T-cell (primary cell): ENCODE data around the gene AMER1. TPM values are rescaled to one million over a fixed set of nuclear protein-coding genes. Genes with fewer than 3 reads are reported as not detected.

Source experiments
- ATAC-seq, 4 experiments: fragments of 200-7000 bp in 3 of 4; fragments of 150-1000 bp in 1 of 4; cut with Tn5 transposase; replicated peaks in 1 of 4; 1 replicate in 3 of 4; 2 replicates in 1 of 4; pipeline ENCODE4 v1.10.0; 2021; ENCODE audit warnings: moderate library complexity in 3 of 4, mild to moderate bottlenecking in 2 of 4, moderate number of reproducible peaks in 1 of 4
- CTCF ChIA-PET, 2 donors: fragments of 300-600 bp; sonication (Branson Sonifier 250); formaldehyde crosslinking; loops; one replicate each; lab custom pipeline; 2022; ENCODE audit warnings: antibody characterized with exemption in 2 of 2; lab: Charles Lee
- POLR2A ChIA-PET, 2 donors: fragments of 300-600 bp; sonication (Branson Sonifier 250); formaldehyde crosslinking; loops; one replicate each; lab custom pipeline; 2022; ENCODE audit warnings: antibody characterized with exemption in 2 of 2; lab: Charles Lee
- DNase-seq, 35 experiments: peaks; one replicate each; pipeline versions ENCODE4 v3.0.0 to v3.0.0-alpha.2; 2013 to 2023
- H3K27ac ChIP-seq: one replicate; pipeline ENCODE4 v1.5.1; 2013; ENCODE audit warnings: low read length
- H3K27me3 ChIP-seq, 2 experiments: replicated peaks in 1 of 2; 1 replicate in 1 of 2; 2 replicates in 1 of 2; pipeline versions ENCODE4 v1.6.1 to v1.7.0; 2013; ENCODE audit warnings: low read length in 1 of 2, mixed read lengths in 1 of 2; ENCODE audit not compliant: control insufficient read depth in 2 of 2, insufficient read depth in 2 of 2; ENCODE audit errors: extremely low read depth in 1 of 2
- H3K36me3 ChIP-seq, 2 donors: 1 replicate in 1 of 2; 2 replicates in 1 of 2; pipeline versions ENCODE4 v1.6.1 to v1.7.0; 2013; ENCODE audit warnings: low read length in 1 of 2; ENCODE audit not compliant: control insufficient read depth in 2 of 2, insufficient read depth in 1 of 2; ENCODE audit errors: extremely low read depth in 1 of 2
- H3K4me1 ChIP-seq, 2 experiments: 1 replicate in 1 of 2; 2 replicates in 1 of 2; pipeline versions ENCODE4 v1.6.1 to v1.7.0; 2013; ENCODE audit warnings: low read length in 2 of 2, mixed read lengths in 1 of 2; ENCODE audit not compliant: insufficient read depth in 2 of 2, control insufficient read depth in 1 of 2; ENCODE audit errors: extremely low read depth in 1 of 2
- H3K4me3 ChIP-seq, 2 donors: 1 replicate in 1 of 2; 2 replicates in 1 of 2; pipeline versions ENCODE4 v1.5.1 to v1.7.0; 2013; ENCODE audit warnings: mild to moderate bottlenecking in 2 of 2, low read length in 1 of 2, moderate library complexity in 1 of 2; ENCODE audit not compliant: control insufficient read depth in 1 of 2; ENCODE audit errors: extremely low read depth in 1 of 2
- H3K9me3 ChIP-seq: 2 replicates; pipeline ENCODE4 v1.7.0; 2013
- H3K27ac Mint-ChIP-seq, 2 donors: one replicate each; pipeline ENCODE4 v1.8.0; 2020 to 2021; ENCODE audit warnings: mild to moderate bottlenecking in 2 of 2, mixed read lengths in 2 of 2
- H3K27me3 Mint-ChIP-seq, 2 donors: one replicate each; pipeline ENCODE4 v1.8.0; 2021 to 2022; ENCODE audit warnings: mixed read lengths in 2 of 2
- H3K36me3 Mint-ChIP-seq: one replicate; pipeline ENCODE4 v1.8.0; 2021; ENCODE audit warnings: mixed read lengths
- H3K4me1 Mint-ChIP-seq, 3 donors: one replicate each; pipeline ENCODE4 v1.8.0; 2020 to 2022; ENCODE audit warnings: mixed read lengths in 3 of 3, mild to moderate bottlenecking in 1 of 3
- H3K4me3 Mint-ChIP-seq, 3 donors: one replicate each; pipeline ENCODE4 v1.8.0; 2020 to 2022; ENCODE audit warnings: mild to moderate bottlenecking in 3 of 3, mixed read lengths in 3 of 3, moderate library complexity in 3 of 3
- H3K9me3 Mint-ChIP-seq, 3 donors: one replicate each; pipeline ENCODE4 v1.8.0; 2020 to 2022; ENCODE audit warnings: mixed read lengths in 3 of 3
- WGBS: methylation state at CpG from one replicate; pipeline ENCODE4 v1.1.5; 2013; ENCODE audit warnings: missing lambda C conversion rate; ENCODE audit not compliant: insufficient coverage; 5-methylcytosine and 5-hydroxymethylcytosine counted together
- total RNA-seq, 35 experiments: library from RNA in 6 of 35; stranded (reverse) in 6 of 35; fragments of 120-200 nt in 1 of 35; gene quantifications; one replicate each; pipeline versions ENCODE4 v1.2.1 to v1.2.4 and lab custom pipeline; 2013 to 2026

AMER1 gene
- total RNA-seq, 5 donors from 2014 or later (not counting 1 experiment from before 2014, with no cell fraction given), result 3.6 to 5.7 (median 4.9) TPM

DNA sequence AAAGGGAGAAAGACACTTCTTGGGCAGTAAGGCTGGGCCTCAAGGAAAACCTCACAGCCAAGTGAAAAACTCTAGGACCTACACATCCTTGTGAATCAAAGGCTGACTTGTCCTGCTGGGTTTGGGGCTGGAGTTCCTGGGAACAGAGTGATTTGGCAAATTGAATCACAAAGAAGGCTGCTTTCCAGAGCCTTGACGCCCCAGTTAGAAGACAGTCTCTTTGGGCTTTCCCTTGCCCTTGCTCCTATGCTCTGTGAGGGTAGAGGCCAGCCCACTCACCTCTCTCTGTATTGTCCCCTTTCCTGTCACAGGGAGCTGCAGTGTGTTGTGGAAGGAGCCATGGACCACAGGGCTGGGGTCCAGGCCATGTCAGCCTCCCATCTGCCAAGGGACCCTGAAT is 9.6 kb downstream of the AMER1 start:
- no peak for DNase-seq
- Mint-ChIP-seq H3K4me3 (no peak overlapping the region), H3K36me3 (peaks cover 26% of the 10 kb centered on the region), H3K9me3 (no peaks in the 10 kb centered on the region), H3K27me3 (no peaks in the 10 kb centered on the region), H3K4me1 (peaks cover 0 to 5% (median 4%) of the 10 kb centered on the region in 3 donors), H3K27ac (no peak overlapping the region)
- H3K36me3 ChIP-seq, result peaks cover 0 to 11% of the 10 kb centered on the region in 2 donors
- H3K27ac ChIP-seq, result no peak overlapping the region
- H3K9me3 ChIP-seq, result no peaks in the 10 kb centered on the region
- no CpG with 5 or more reads among the region's 1 CpG for WGBS
- H3K4me1 ChIP-seq, result no peaks in the 10 kb centered on the region
- POLR2A ChIA-PET, result no interaction called here
- H3K27me3 ChIP-seq, result no peaks in the 10 kb centered on the region
- no peak for ATAC-seq
- H3K4me3 ChIP-seq, result no peak overlapping the region
- CTCF ChIA-PET, result no interaction called here

DNA sequence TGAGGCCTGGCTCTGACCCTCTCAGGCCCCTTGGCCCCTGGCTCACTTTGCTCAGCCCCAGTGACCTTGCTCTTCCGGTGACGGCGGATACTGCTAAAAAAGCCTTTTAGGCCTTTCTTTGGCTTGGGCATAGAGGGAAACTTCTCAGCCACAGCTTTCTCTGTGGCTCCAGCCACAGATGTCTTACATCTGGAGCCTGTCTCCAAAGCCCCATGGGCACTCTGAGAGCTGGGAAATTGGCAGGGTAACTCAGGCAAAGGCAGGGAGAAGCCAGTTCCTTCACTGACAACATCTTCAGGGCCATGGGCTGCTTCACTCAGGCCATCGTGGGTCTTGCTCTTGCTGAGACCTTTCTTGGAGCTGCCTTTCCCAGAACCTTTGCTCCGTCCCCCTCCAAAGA is 12.8 kb downstream of the AMER1 start:
- no peaks in the 10 kb centered on the region for H3K9me3 ChIP-seq
- ChIA-PET POLR2A (no interaction called here), CTCF (no interaction called here)
- H3K27ac ChIP-seq, result no peak overlapping the region
- peaks cover 0 to 11% of the 10 kb centered on the region in 2 donors for H3K36me3 ChIP-seq
- no peaks in the 10 kb centered on the region for H3K27me3 ChIP-seq
- Mint-ChIP-seq H3K4me1 (peaks cover 0 to 2% (median 0%) of the 10 kb centered on the region in 3 donors), H3K4me3 (no peak overlapping the region), H3K27ac (no peak overlapping the region), H3K36me3 (peaks cover 33% of the 10 kb centered on the region), H3K27me3 (no peaks in the 10 kb centered on the region), H3K9me3 (no peaks in the 10 kb centered on the region)
- H3K4me3 ChIP-seq, result no peak overlapping the region
- no peak for ATAC-seq
- H3K4me1 ChIP-seq, result no peaks in the 10 kb centered on the region
- no peak for DNase-seq
- WGBS, result 80% methylated on average over 1 of the region's 5 CpGs

DNA sequence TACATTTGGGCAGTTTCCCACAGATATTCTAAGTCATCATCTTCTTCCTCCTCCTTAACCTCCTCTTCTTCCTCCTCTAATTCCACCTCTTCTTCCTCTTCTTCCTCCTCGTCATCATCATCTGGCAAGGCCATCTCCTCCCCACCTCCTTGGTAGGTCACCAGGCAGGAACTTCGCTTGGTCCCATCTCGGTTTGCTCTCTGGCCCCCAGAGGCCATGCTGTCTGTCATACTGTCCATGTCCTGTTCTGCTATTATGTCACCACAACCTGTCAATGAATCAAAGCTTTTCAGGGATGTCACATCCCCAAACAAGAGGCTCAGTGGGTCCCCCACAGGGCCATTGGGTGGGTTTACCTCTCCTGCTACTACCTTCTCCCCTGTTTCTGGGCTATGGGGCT is 13.5 kb downstream of the AMER1 start:
- Mint-ChIP-seq H3K4me3 (no peak overlapping the region), H3K36me3 (peaks cover 33% of the 10 kb centered on the region), H3K27ac (no peak overlapping the region), H3K9me3 (no peaks in the 10 kb centered on the region), H3K4me1 (peaks cover 0 to 2% (median 0%) of the 10 kb centered on the region in 3 donors), H3K27me3 (no peaks in the 10 kb centered on the region)
- no peak overlapping the region for H3K27ac ChIP-seq
- H3K36me3 ChIP-seq, result peaks cover 0 to 11% of the 10 kb centered on the region in 2 donors
- ATAC-seq (no peak), DNase-seq (no peak)
- CTCF ChIA-PET, result no interaction called here
- POLR2A ChIA-PET, result no interaction called here
- H3K27me3 ChIP-seq, result no peaks in the 10 kb centered on the region
- H3K4me3 ChIP-seq, result no peak overlapping the region
- whole genome bisulfite sequencing, result no CpG with 5 or more reads among the region's 3 CpGs
- no peaks in the 10 kb centered on the region for H3K9me3 ChIP-seq
- no peaks in the 10 kb centered on the region for H3K4me1 ChIP-seq

DNA sequence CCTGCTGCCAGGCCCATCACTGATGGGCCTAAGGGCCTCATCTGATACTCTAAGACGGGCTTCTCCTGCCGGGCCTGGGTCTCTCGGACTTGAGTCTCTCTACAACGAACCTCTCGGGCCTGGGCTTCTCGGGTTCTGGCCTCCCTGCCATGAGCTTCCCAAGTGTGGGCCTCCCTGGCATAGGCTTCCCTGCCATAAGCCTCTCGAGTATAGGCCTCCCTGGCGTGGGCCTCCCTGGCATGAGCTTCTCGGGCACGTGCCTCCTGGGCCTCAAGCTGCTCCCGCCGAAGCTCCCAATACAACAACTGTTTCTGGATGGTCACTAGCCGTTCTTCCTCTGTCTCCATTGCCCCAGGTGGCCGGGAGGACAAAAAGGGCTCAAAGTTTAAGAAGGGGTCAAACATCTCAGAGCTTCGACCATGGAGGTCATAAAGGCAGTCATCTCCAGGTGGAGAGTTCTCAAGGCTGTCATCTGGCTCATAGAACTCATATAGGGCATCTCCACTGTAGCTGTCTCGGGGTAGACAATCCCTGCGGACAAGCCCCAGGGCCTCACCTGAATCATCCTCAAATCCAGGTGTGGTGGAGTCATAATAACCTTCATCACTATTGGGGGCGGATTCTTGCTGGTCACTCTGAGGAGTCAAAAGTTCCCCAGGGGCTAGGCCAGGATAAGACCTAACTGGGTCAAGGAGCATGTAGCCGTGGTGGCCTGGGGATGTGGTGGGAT is 14.1 kb downstream of the AMER1 start:
- no peaks in the 10 kb centered on the region for H3K9me3 ChIP-seq
- peaks cover 33% of the 10 kb centered on the region for H3K36me3 Mint-ChIP-seq
- 100% methylated on average over 1 of the region's 19 CpGs for WGBS
- peaks cover 0 to 11% of the 10 kb centered on the region in 2 donors for H3K36me3 ChIP-seq
- no peak overlapping the region for H3K27ac Mint-ChIP-seq
- H3K4me1 ChIP-seq, result no peaks in the 10 kb centered on the region
- no peaks in the 10 kb centered on the region for H3K27me3 Mint-ChIP-seq
- H3K9me3 Mint-ChIP-seq, result no peaks in the 10 kb centered on the region
- peaks cover 0 to 2% (median 0%) of the 10 kb centered on the region in 3 donors for H3K4me1 Mint-ChIP-seq
- H3K27ac ChIP-seq, result no peak overlapping the region
- CTCF ChIA-PET, result no interaction called here
- no peaks in the 10 kb centered on the region for H3K27me3 ChIP-seq
- H3K4me3 ChIP-seq, result no peak overlapping the region
- POLR2A ChIA-PET, result no interaction called here
- DNase-seq, result no peak
- ATAC-seq, result no peak
- H3K4me3 Mint-ChIP-seq, result no peak overlapping the region

- H3K4me3 Mint-ChIP-seq, result no peak overlapping the region
- 100% methylated on average over 1 of the region's 10 CpGs for WGBS
- POLR2A ChIA-PET, result interaction anchor here in 1 of 2 donors (0.6 kb wide), 1 partner anchor 1320 kb away, joined by 6 read pairs; no protein-coding TSS in a partner anchor
Observed at GRCh38 chrX:64190136-64190740, 15.3 kb downstream of the AMER1 start.

GRCh38 chrX:64188901-64189300 is 16.6 kb downstream of the AMER1 start:
- no peaks in the 10 kb centered on the region for H3K9me3 Mint-ChIP-seq
- Histone ChIP-seq H3K36me3 (peaks cover 0 to 11% of the 10 kb centered on the region in 2 donors), H3K9me3 (no peaks in the 10 kb centered on the region), H3K4me1 (no peaks in the 10 kb centered on the region), H3K27ac (no peak overlapping the region), H3K4me3 (no peak overlapping the region), H3K27me3 (no peaks in the 10 kb centered on the region)
- H3K4me1 Mint-ChIP-seq, result no peaks in the 10 kb centered on the region
- ATAC-seq, result no peak
- POLR2A ChIA-PET, result no interaction called here
- peaks cover 33% of the 10 kb centered on the region for H3K36me3 Mint-ChIP-seq
- H3K27me3 Mint-ChIP-seq, result no peaks in the 10 kb centered on the region
- CTCF ChIA-PET, result no interaction called here
- no peak overlapping the region for H3K4me3 Mint-ChIP-seq
- H3K27ac Mint-ChIP-seq, result no peak overlapping the region
- WGBS, result no CpG with 5 or more reads among the region's 3 CpGs
- no peak for DNase-seq

More at GRCh38 chrX:64190136-64190740, 15.3 kb downstream of the AMER1 start:
- CTCF ChIA-PET, result no interaction called here
- H3K9me3 ChIP-seq, result no peaks in the 10 kb centered on the region
- peaks cover 0 to 11% of the 10 kb centered on the region in 2 donors for H3K36me3 ChIP-seq
- Mint-ChIP-seq H3K4me1 (peaks cover 0 to 2% (median 0%) of the 10 kb centered on the region in 3 donors), H3K27me3 (no peaks in the 10 kb centered on the region), H3K36me3 (peaks cover 33% of the 10 kb centered on the region), H3K27ac (no peak overlapping the region), H3K9me3 (no peaks in the 10 kb centered on the region)
- no peaks in the 10 kb centered on the region for H3K4me1 ChIP-seq
- DNase-seq, result no peak
- H3K27me3 ChIP-seq, result no peaks in the 10 kb centered on the region
- no peak for ATAC-seq
- H3K4me3 ChIP-seq, result no peak overlapping the region
- H3K27ac ChIP-seq, result no peak overlapping the region
